Hepatocyte (in vitro differentiated cells): Measurements from ENCODE around the gene CELSR1. TPM values are rescaled to one million over a fixed set of nuclear protein-coding genes. Genes with fewer than 3 reads are reported as not detected.
A peak's percentile ranks its signal among the peaks of the same experiment; 100 is the strongest.

Source experiments
- DNase-seq: peaks from one replicate; pipeline ENCODE4 v3.0.0-alpha.2; 2016; ENCODE audit warnings: low spot score
- H2AFZ ChIP-seq: fragments of 200-600 bp; sonication (generic); 2 replicates; pipeline ENCODE4 v1.6.0; 2016; ENCODE audit warnings: antibody characterized with exemption, mild to moderate bottlenecking
- H3K27ac ChIP-seq: fragments of 200-600 bp; sonication (generic); 2 replicates; pipeline ENCODE4 v1.5.1; 2016; ENCODE audit warnings: mild to moderate bottlenecking
- H3K27me3 ChIP-seq: fragments of 200-600 bp; sonication (generic); 2 replicates; pipeline ENCODE4 v1.6.1; 2016
- H3K36me3 ChIP-seq: fragments of 200-600 bp; sonication (generic); replicated peaks from 2 replicates; pipeline ENCODE4 v1.5.1; 2016; ENCODE audit warnings: low read depth; ENCODE audit not compliant: insufficient read depth
- H3K4me1 ChIP-seq: fragments of 200-600 bp; sonication (generic); 2 replicates; pipeline ENCODE4 v1.5.1; 2016; ENCODE audit warnings: mild to moderate bottlenecking, moderate library complexity; ENCODE audit not compliant: insufficient read depth
- H3K4me2 ChIP-seq: fragments of 200-600 bp; sonication (generic); 2 replicates; pipeline ENCODE4 v1.6.0; 2016
- H3K4me3 ChIP-seq: fragments of 200-600 bp; sonication (generic); 2 replicates; pipeline ENCODE4 v1.5.1; 2016; ENCODE audit warnings: mild to moderate bottlenecking
- H3K79me2 ChIP-seq: fragments of 200-600 bp; sonication (generic); 2 replicates; pipeline ENCODE4 v1.6.0; 2017; ENCODE audit warnings: mild to moderate bottlenecking
- H3K9me2 ChIP-seq: fragments of 200-600 bp; sonication (generic); replicated peaks from 2 replicates; pipeline ENCODE4 v1.6.0; 2017; ENCODE audit warnings: mild to moderate bottlenecking; ENCODE audit not compliant: insufficient read depth
- H3K9me3 ChIP-seq: fragments of 200-600 bp; sonication (generic); 2 replicates; pipeline ENCODE4 v1.5.1; 2016; ENCODE audit warnings: low read depth, mild to moderate bottlenecking
- H4K20me1 ChIP-seq: fragments of 200-600 bp; sonication (generic); 2 replicates; pipeline ENCODE4 v1.6.0; 2016; ENCODE audit warnings: mild to moderate bottlenecking; ENCODE audit not compliant: insufficient read depth, poor library complexity, severe bottlenecking
- EZH2 ChIP-seq: fragments of 200-600 bp; sonication (generic); IDR thresholded peaks from 2 replicates; pipeline ENCODE4 v1.6.1; 2016; ENCODE audit warnings: antibody characterized with exemption, mild to moderate bottlenecking, borderline replicate concordance
- EZH2phosphoT487 ChIP-seq: fragments of 200-600 bp; sonication (generic); IDR thresholded peaks from one replicate; pipeline ENCODE4 v1.6.1; 2018; ENCODE audit warnings: antibody characterized with exemption, mild to moderate bottlenecking, low read depth, moderate library complexity; ENCODE audit not compliant: unreplicated experiment, severe bottlenecking
- whole genome bisulfite sequencing: methylation state at CpG from one replicate; pipeline ENCODE4 v1.1.6; 2016; ENCODE audit warnings: low lambda C conversion rate; ENCODE audit errors: missing lambda C conversion rate; 5-methylcytosine and 5-hydroxymethylcytosine counted together
- polyA plus RNA-seq: library from polyadenylated mRNA; unstranded; fragments of >200 nt; fragmentation: Nextera tagmentation; extraction: Ambion mirVana; gene quantifications from 2 replicates; pipeline ENCODE4 v1.2.1, GENCODE V29; 2016
- total RNA-seq: library from RNA; depleted of rRNA; stranded (reverse); fragments of >200 nt; gene quantifications from 2 replicates; pipeline ENCODE4 v1.2.3, GENCODE V29; 2014
- TF ChIP-seq, protein P1 (sequence below): fragments of 200-600 bp; sonication (generic); IDR thresholded peaks from 2 replicates; pipeline ENCODE4 v1.5.1; 2016; ENCODE audit warnings: antibody characterized with exemption, mild to moderate bottlenecking; ENCODE audit not compliant: poor library complexity

CELSR1 gene
- total and polyA plus RNA-seq, 2 experiments from 2014 or later, result 3.0 to 8.7 TPM

GRCh38 chr22:46531581-46532175 is 5.7 kb downstream of the CELSR1 start:
- 86% methylated on average over 16 of the region's 16 CpGs for WGBS
- Histone ChIP-seq H3K36me3 (no peaks in the 10 kb centered on the region), H3K4me1 (no peaks in the 10 kb centered on the region), H3K4me3 (no peak overlapping the region), H4K20me1 (no peaks in the 10 kb centered on the region), H3K9me2 (no peaks in the 10 kb centered on the region), H3K9me3 (no peaks in the 10 kb centered on the region), H3K27me3 (peaks cover 7% of the 10 kb centered on the region), H3K4me2 (peak overlapping the region; percentile 49), H3K27ac (no peak overlapping the region), H2AFZ (no peak overlapping the region), H3K79me2 (no peaks in the 10 kb centered on the region)
- DNase-seq, result no peak
- TF ChIP-seq EZH2 (no peak), EZH2phosphoT487 (no peak)
- TF ChIP-seq, protein P1, sequence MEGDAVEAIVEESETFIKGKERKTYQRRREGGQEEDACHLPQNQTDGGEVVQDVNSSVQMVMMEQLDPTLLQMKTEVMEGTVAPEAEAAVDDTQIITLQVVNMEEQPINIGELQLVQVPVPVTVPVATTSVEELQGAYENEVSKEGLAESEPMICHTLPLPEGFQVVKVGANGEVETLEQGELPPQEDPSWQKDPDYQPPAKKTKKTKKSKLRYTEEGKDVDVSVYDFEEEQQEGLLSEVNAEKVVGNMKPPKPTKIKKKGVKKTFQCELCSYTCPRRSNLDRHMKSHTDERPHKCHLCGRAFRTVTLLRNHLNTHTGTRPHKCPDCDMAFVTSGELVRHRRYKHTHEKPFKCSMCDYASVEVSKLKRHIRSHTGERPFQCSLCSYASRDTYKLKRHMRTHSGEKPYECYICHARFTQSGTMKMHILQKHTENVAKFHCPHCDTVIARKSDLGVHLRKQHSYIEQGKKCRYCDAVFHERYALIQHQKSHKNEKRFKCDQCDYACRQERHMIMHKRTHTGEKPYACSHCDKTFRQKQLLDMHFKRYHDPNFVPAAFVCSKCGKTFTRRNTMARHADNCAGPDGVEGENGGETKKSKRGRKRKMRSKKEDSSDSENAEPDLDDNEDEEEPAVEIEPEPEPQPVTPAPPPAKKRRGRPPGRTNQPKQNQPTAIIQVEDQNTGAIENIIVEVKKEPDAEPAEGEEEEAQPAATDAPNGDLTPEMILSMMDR, result no peak

DNA sequence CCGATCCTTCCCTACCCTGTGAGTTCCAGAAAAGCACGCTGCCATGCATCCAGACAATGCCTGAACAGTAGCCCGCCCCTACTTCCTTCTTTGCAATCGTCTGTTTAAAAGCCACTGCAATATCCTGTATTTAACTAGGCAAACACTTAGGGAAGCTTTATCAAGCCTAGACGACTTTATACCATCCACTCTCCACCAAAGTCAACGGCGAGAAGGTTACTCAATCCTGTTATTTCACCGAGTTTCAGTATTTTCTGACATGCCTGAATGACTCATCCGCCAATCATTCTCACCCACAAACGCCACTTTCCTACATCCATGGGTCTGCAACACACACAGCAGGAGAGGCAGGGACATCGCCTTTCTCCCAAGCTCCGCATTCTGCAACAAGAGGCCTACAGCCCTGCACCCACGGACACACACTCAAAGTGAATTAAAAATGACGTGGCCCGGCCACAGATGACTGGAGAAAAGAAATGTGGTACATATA is 9.3 kb downstream of the CELSR1 start:
- no peaks in the 10 kb centered on the region for H3K27me3 ChIP-seq
- H3K9me3 ChIP-seq, result no peaks in the 10 kb centered on the region
- TF ChIP-seq EZH2phosphoT487, result no peak
- TF ChIP-seq, protein P1, result no peak
- 50% methylated on average over 15 of the region's 15 CpGs for WGBS
- H3K27ac ChIP-seq, result peak overlapping the region; percentile 33
- no peaks in the 10 kb centered on the region for H3K36me3 ChIP-seq
- H2AFZ ChIP-seq, result no peak overlapping the region
- no peaks in the 10 kb centered on the region for H3K9me2 ChIP-seq
- H3K4me1 ChIP-seq, result peaks cover 3% of the 10 kb centered on the region
- H4K20me1 ChIP-seq, result no peaks in the 10 kb centered on the region
- H3K4me3 ChIP-seq, result no peak overlapping the region
- H3K4me2 ChIP-seq, result no peak overlapping the region
- peak; percentile 82 for DNase-seq
- no peaks in the 10 kb centered on the region for H3K79me2 ChIP-seq

GRCh38 chr22:46526244-46526839 is 11.1 kb downstream of the CELSR1 start:
- no peaks in the 10 kb centered on the region for H3K9me3 ChIP-seq
- no peaks in the 10 kb centered on the region for H3K79me2 ChIP-seq
- H3K36me3 ChIP-seq, result no peaks in the 10 kb centered on the region
- no peaks in the 10 kb centered on the region for H3K9me2 ChIP-seq
- H3K27me3 ChIP-seq, result no peaks in the 10 kb centered on the region
- H3K27ac ChIP-seq, result no peak overlapping the region
- TF ChIP-seq EZH2phosphoT487 (no peak), EZH2 (no peak)
- TF ChIP-seq, protein P1, result no peak
- DNase-seq, result no peak
- no peaks in the 10 kb centered on the region for H4K20me1 ChIP-seq
- H3K4me2 ChIP-seq, result no peak overlapping the region
- no peak overlapping the region for H3K4me3 ChIP-seq
- WGBS, result 90% methylated on average over 13 of the region's 13 CpGs
- no peak overlapping the region for H2AFZ ChIP-seq
- peaks cover 6% of the 10 kb centered on the region for H3K4me1 ChIP-seq
